ENCODE data around the gene F12.
A peak's percentile ranks its signal among the peaks of the same experiment; 100 is the strongest.
"Not testable (repeated sequence)": the region's sequence is repeated elsewhere in the genome, so short reads cannot be mapped to it uniquely, and the experiment has no call there.

F12 gene

GRCh38 chr5:177421062-177421798, 11.9 kb upstream of the F12 start:
- no peak overlapping the region for H3K4me3 ChIP-seq (ENCODE audit: low read depth, low read length)
- H3K36me3 ChIP-seq (replicated peaks): no peaks in the 10 kb centered on the region
- H3K27ac ChIP-seq: no peak overlapping the region
- no peak for TF ChIP-seq CTCF (IDR thresholded peaks at IDR 0.05; ENCODE audit: low read depth, low read length, missing control alignments)
- no peak for DNase-seq
- H3K27me3 ChIP-seq (replicated peaks): no peaks in the 10 kb centered on the region
- in situ Hi-C loops (cut with HindIII; ENCODE audit: low pct_ligation_motif_present, low sequenced_read_pairs): no loop called here

- H3K4me3 ChIP-seq (ENCODE audit: low read depth, low read length); H3K27ac ChIP-seq; H3K27me3 ChIP-seq (replicated peaks); H3K36me3 ChIP-seq (replicated peaks); in situ Hi-C loops (cut with HindIII; ENCODE audit: low pct_ligation_motif_present, low sequenced_read_pairs); DNase-seq: not testable (repeated sequence)
These were observed 11.1 kb upstream of the F12 start for GRCh38 chr5:177420472-177420871.

- Histone ChIP-seq H3K4me3 (ENCODE audit: low read depth, low read length) (no peak overlapping the region), H3K36me3 (replicated peaks) (no peaks in the 10 kb centered on the region), H3K27me3 (replicated peaks) (no peaks in the 10 kb centered on the region), H3K27ac (no peak overlapping the region)
- TF ChIP-seq CTCF (IDR thresholded peaks at IDR 0.05; ENCODE audit: low read depth, low read length, missing control alignments): no peak
- in situ Hi-C loops (cut with HindIII; ENCODE audit: low pct_ligation_motif_present, low sequenced_read_pairs): no loop called here
- DNase-seq: peak; percentile 17
These were observed 9.7 kb upstream of the F12 start for GRCh38 chr5:177419046-177419445.

- H3K27ac ChIP-seq; H3K36me3 ChIP-seq (replicated peaks); DNase-seq; in situ Hi-C loops (cut with HindIII; ENCODE audit: low pct_ligation_motif_present, low sequenced_read_pairs); H3K27me3 ChIP-seq (replicated peaks); H3K4me3 ChIP-seq (ENCODE audit: low read depth, low read length): not testable (repeated sequence)
These were observed 7.7 kb upstream of the F12 start for GRCh38 chr5:177417081-177417480.

- H3K27ac ChIP-seq: no peak overlapping the region
- no peaks in the 10 kb centered on the region for H3K36me3 ChIP-seq (replicated peaks)
- in situ Hi-C loops (cut with HindIII; ENCODE audit: low pct_ligation_motif_present, low sequenced_read_pairs): no loop called here
- no peaks in the 10 kb centered on the region for H3K27me3 ChIP-seq (replicated peaks)
- H3K4me3 ChIP-seq (ENCODE audit: low read depth, low read length): no peak overlapping the region
- DNase-seq: no peak
- TF ChIP-seq CTCF (IDR thresholded peaks at IDR 0.05; ENCODE audit: low read depth, low read length, missing control alignments): no peak
These were observed 5.1 kb upstream of the F12 start for GRCh38 chr5:177414481-177414880.

- no peak for TF ChIP-seq CTCF (IDR thresholded peaks at IDR 0.05; ENCODE audit: low read depth, low read length, missing control alignments)
- DNase-seq: no peak
- Histone ChIP-seq H3K36me3 (replicated peaks) (no peaks in the 10 kb centered on the region), H3K27ac (no peak overlapping the region), H3K4me3 (ENCODE audit: low read depth, low read length) (no peak overlapping the region), H3K27me3 (replicated peaks) (no peaks in the 10 kb centered on the region)
- in situ Hi-C loops (cut with HindIII; ENCODE audit: low pct_ligation_motif_present, low sequenced_read_pairs): no loop called here
These were observed 3.4 kb upstream of the F12 start for GRCh38 chr5:177412603-177413233.

- H3K27ac ChIP-seq: no peak overlapping the region
- H3K27me3 ChIP-seq (replicated peaks): no peaks in the 10 kb centered on the region
- no peak overlapping the region for H3K4me3 ChIP-seq (ENCODE audit: low read depth, low read length)
- TF ChIP-seq CTCF (IDR thresholded peaks at IDR 0.05; ENCODE audit: low read depth, low read length, missing control alignments): no peak
- H3K36me3 ChIP-seq (replicated peaks): no peaks in the 10 kb centered on the region
- no peak for DNase-seq
- in situ Hi-C loops (cut with HindIII; ENCODE audit: low pct_ligation_motif_present, low sequenced_read_pairs): no loop called here
These were observed 1.2 kb upstream of the F12 start for GRCh38 chr5:177410575-177410974.
